Stimulated activated CD8-positive, alpha-beta memory T cell treated with anti-CD3 and anti-CD28 coated beads, Interleukin-15, amount 100 ng/mL, for 48 hours (primary cell): Measurements from ENCODE around the gene IGFALS.

Experiments used
- DNase-seq, 2 donors: peaks; one replicate each; pipeline ENCODE4 v3.0.0-alpha.2; 2020; ENCODE audit warnings: low read depth in 2 of 2

IGFALS gene

DNA sequence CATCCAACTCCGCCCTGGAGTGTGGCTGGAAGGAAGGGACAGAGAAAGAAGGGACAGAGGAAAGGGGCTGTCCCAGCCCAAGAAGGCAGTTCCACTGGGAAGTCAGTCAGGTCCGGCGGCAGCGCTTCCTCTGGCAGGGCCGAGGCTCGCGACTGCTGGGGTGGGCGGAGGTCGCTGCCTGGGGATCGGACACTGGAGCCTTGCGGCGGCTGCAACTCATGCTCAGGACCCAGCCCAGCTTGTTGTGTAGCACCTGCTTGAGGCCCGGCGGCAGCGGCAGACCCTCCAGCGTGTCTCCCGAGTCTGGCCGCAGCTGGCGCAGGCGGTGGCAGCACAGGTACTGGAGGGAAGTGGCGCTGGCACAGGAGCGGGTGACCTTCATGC is 16.5 kb downstream of the IGFALS start:
- DNase-seq, result no peak

DNA sequence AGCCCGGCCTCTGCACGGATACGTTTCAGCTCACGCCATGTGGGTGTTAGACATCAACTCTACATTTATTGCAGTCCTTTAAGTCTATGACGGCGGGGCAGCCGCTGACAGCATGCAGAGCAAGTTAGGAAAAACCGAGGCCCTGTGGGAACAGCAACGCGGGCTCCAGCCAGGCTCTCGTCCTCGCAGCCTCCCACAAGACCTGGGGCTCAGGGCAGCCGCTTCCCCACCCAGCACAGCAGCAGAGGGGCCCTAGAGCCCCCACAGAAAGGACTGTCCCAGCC is 16.9 kb downstream of the IGFALS start:
- DNase-seq, result no peak

GRCh38 chr16:1775846-1776671 is 17.4 kb downstream of the IGFALS start:
- DNase-seq, result no peak

- no peak for DNase-seq
These were observed 18.3 kb downstream of the IGFALS start for GRCh38 chr16:1775006-1775845.

GRCh38 chr16:1774448-1774780 is 19.1 kb downstream of the IGFALS start:
- no peak for DNase-seq

- no peak for DNase-seq
These were observed 19.6 kb downstream of the IGFALS start for GRCh38 chr16:1773703-1774447.

- DNase-seq, result peak; percentile 71 to 76
These were observed 20.4 kb downstream of the IGFALS start, which contains the start of gene MRPS34 for GRCh38 chr16:1772908-1773702. Gene MRPS34, minus strand, starts transcription at chr16:1773134. Its CDS starts 15 bp downstream, at chr16:1773119.

DNA sequence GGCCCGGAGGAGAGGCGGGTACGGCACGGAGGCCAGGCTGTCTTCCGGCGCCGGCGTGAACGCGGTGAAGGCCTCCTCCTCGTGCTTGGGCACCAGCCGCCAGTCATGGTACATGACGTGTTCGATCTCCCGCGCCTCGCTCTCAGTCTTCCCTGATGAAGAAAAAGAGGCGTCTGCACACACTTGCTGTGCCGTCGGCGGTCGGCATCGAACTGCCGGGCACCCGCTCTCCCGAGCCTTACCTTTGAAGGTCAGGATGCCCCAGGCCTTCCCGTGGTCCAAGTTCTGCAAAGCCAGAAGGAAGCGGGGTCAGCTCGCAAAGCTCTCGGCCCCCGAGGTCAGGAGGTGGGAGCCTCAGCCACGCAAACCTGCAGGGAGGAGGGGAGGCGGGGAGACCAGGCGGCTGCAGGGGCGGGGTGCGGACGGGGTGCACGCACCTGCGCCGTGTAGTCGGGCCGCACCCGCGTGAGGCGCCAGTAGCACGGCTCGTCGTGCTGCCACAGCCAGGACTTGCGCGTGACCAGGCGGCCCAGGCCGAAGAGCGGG is 21.1 kb downstream of the IGFALS start, which contains the start of gene EME2:
Gene EME2 (plus strand): TSS at position 449 of the 546 bp plus-strand sequence. CDS start 418 bp downstream, outside the sequence.
- peak; percentile 30 to 55 for DNase-seq

- no peak for DNase-seq
These were observed 21.6 kb downstream of the IGFALS start for GRCh38 chr16:1771864-1772361.

DNA sequence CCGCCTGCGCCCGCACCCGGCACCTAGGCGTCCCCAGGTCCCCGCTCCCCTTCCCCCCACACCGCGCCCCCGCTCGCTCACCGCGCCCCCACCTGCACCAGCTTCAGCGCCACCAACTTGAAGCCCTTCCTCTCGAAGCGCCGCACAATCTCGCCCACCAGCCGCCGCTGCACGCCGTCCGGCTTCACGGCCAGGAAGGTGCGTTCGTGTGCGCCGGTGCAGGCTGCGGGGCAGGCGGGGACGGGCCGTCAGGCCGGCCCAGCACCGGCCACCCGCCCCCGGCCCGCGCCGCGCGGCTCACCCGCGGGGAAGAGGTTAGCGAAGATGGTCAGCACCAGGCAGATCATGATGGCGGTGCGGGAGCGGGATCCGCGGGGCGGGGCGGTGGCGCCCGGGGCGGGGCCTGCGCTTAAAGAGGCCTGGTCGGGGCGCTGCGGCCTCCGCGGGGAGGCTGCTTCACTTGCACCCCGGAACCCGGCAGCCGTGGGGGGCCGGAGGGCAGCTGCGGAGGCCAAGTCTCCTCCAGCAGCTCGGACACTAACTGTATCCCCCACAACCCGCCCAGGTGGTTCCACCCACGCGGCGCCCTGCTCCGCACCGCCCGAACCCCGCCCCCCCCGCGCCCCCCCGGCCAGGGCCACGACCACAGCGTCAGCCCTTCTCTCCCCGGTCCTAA is 22.2 kb downstream of the IGFALS start, which contains the start of gene NME3:
Gene NME3 (minus strand): TSS at position 356 of the 676 bp plus-strand sequence. CDS start 9 bp downstream, at position 347.
- peak; percentile 70 to 73 for DNase-seq

DNA sequence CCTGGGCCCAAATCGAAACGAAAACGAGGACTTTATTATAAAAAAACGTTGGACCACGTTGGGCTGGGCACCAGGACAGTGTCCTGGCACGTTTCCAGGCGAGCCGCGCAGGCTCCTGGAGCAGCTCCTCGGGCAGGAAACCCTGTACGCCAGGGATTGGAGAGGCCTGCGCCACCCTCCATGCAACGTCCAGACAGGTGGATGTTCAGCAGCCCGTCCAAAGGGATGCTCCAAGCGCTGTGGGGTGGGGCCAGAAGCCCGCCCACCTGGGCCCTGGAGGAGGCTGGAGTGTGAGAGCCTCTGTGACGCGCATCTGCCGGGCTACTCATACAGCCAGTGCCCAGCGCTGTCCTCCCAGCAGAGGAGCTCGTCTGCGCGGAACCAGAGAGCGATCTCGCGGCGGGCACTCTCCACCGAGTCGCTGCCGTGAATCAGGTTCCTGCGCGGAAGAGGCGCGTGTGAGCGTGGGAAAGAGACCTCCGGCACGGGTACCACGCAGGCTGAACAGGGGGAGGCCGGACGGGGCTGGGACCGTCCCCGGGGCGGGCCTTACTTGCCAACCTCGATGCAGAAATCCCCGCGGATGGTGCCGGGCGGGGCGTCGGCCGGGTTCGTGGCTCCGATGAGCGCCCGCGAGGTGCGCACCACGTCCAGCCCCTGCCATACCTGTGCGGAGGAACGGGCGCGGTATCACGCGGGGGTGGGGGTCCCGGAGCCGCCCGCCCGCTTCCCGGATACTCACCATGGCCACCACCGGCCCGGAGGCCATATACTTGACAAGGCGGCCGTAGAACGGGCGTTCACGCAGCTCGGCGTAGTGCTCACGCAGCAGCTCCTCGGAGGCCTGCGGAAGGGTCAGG is 22.9 kb downstream of the IGFALS start:
- DNase-seq, result peak; percentile 17 to 61

DNA sequence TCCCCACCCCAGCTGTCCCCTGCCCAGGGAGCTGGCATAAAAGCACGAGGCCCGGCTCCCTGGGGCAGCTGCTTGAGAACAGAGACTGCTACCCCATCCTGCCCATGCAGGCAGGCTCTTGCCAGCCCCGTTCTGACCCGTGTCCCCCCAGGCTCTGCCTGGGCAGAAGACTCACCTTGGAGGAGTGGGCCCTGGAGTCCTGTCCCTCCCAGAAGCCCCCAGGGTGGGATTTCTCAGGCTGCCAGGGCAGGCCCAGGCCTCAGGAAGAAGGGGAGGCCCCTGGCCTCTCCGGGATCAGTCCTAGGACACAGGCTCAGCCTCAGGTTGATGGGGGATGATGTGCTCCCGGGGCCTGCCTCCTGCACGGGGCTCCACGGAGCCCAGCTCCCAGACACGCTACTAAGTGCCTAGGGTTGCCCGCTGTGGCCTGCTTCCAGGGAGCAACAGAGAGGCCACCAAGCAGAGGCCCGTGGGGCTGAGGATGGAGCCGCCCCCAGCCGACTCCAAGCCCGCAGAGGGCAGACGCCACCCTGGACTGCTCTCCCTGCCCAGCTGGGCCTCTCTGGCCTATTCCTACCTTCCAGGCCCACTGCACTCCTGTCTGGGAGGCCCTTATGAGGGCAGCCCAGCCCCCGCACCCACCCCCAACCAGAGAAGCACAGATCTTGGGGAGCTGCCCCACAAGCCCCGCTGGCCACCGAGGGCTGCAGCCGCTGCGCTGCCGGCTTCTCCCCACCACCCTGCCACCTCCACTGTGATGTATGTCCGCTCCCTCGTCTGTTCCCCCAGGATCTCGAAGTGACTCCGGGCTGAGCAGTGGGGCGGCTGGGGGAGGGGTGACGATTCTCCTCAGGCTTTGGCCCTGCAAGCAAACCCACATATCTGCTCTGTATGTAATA is 23.9 kb downstream of the IGFALS start:
- no peak for DNase-seq

GRCh38 chr16:1768767-1769401 is 24.6 kb downstream of the IGFALS start:
- DNase-seq, result no peak

GRCh38 chr16:1768061-1768766 is 25.3 kb downstream of the IGFALS start:
- no peak for DNase-seq

DNA sequence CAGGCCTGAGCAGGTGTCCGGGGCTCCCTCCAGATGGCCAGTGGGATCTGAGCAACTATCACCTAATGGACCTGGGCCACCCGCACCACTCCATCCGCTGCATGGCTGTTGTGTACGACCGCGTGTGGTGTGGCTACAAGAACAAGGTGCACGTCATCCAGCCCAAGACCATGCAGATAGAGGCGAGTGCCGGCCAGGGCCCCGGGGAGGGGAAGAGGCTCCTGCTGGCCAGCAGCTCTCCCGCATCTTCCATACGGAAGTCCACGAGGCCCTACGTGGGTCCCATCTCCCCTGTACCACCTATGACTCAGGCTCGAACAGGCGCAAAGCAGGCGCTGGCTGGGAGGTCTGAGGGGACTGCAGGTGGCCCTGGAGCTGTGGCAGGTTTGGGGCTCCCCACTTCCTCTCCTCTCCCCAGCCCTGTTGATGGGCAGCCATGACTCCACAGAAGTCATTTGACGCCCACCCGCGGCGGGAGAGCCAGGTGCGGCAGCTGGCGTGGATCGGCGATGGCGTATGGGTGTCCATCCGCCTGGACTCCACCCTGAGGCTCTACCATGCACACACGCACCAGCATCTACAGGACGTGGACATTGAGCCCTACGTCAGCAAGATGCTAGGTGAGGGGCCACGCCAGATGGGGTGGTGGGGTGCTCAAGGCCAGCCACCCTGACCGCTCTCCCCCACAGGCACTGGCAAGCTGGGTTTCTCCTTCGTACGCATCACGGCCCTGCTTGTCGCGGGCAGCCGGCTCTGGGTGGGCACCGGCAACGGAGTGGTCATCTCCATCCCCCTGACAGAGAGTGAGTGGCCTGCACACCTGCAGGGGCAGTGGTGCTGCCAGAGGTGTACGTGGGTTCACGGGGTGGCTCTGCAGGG is 26.1 kb downstream of the IGFALS start:
- no peak for DNase-seq

GRCh38 chr16:1766701-1767100 is 26.8 kb downstream of the IGFALS start:
- DNase-seq, result no peak
